Cardiac muscle cell (in vitro differentiated cells and primary cell): ENCODE results near the gene ASH1L. TPM values are rescaled to one million over a fixed set of nuclear protein-coding genes. Genes with fewer than 3 reads are reported as not detected.
"Not testable (repeated sequence)": the region's sequence is repeated elsewhere in the genome, so short reads cannot be mapped to it uniquely, and the experiment has no call there.

ENCODE experiments used
- DNase-seq, 2 donors: peaks; one replicate each; pipeline versions ENCODE4 v3.0.0 to v3.0.0-alpha.2; 2010 to 2017; ENCODE audit warnings: low read depth in 1 of 2, low spot score in 1 of 2
- H3K27ac ChIP-seq: fragments of 200-600 bp; sonication (generic); 2 replicates; pipeline ENCODE4 v1.5.1; 2016
- H3K27me3 ChIP-seq: fragments of 200-600 bp; sonication (generic); 2 replicates; pipeline ENCODE4 v1.6.0; 2016; ENCODE audit warnings: control low read depth
- H3K36me3 ChIP-seq: fragments of 200-600 bp; sonication (generic); 2 replicates; pipeline ENCODE4 v1.5.1; 2016; ENCODE audit warnings: control low read depth
- H3K4me1 ChIP-seq: fragments of 200-600 bp; sonication (generic); 2 replicates; pipeline ENCODE4 v1.8.1; 2017; ENCODE audit warnings: low read depth, mild to moderate bottlenecking, mixed run types
- H3K4me3 ChIP-seq: fragments of 200-600 bp; sonication (generic); 2 replicates; pipeline ENCODE4 v1.5.1; 2016; ENCODE audit warnings: mild to moderate bottlenecking
- H3K9me3 ChIP-seq: fragments of 200-600 bp; sonication (generic); 2 replicates; pipeline ENCODE4 v1.5.1; 2017; ENCODE audit warnings: low read depth, mild to moderate bottlenecking, control low read depth
- CTCF ChIP-seq: IDR thresholded peaks from 2 replicates; pipeline ENCODE4 v1.5.1; 2012; ENCODE audit warnings: low read depth, mild to moderate bottlenecking, low read length
- polyA plus RNA-seq: library from polyadenylated mRNA; unstranded; fragments of >200 nt; fragmentation: Nextera tagmentation; extraction: Ambion mirVana; gene quantifications from 2 replicates; pipeline ENCODE4 v1.2.1, GENCODE V29; 2016
- total RNA-seq: library from RNA; depleted of rRNA; stranded (reverse); fragments of >200 nt; gene quantifications from 2 replicates; pipeline ENCODE4 v1.2.3, GENCODE V29; 2016

Gene ASH1L
- total and polyA plus RNA-seq, 2 experiments from 2014 or later: 25.9 to 31.2 TPM

- TF ChIP-seq CTCF: no peak
Measured at GRCh38 chr1:155514582-155515187, 47.9 kb downstream of the ASH1L start.

GRCh38 chr1:155513300-155513916, 49.2 kb downstream of the ASH1L start:
- Histone ChIP-seq H3K27ac (no peak overlapping the region), H3K36me3 (no peaks in the 10 kb centered on the region), H3K9me3 (no peaks in the 10 kb centered on the region), H3K4me1 (peaks cover 3% of the 10 kb centered on the region), H3K4me3 (no peak overlapping the region), H3K27me3 (no peaks in the 10 kb centered on the region)
- peak in 1 of 2 donors; percentile 38 for DNase-seq
- peak; percentile 3 for TF ChIP-seq CTCF

More at GRCh38 chr1:155514582-155515187, 47.9 kb downstream of the ASH1L start:
- Histone ChIP-seq H3K27me3 (no peaks in the 10 kb centered on the region), H3K27ac (peak overlapping the region; percentile 48), H3K4me3 (no peak overlapping the region), H3K36me3 (peaks cover 1% of the 10 kb centered on the region), H3K9me3 (no peaks in the 10 kb centered on the region), H3K4me1 (peaks cover 3% of the 10 kb centered on the region)
- DNase-seq: peak; percentile 24 to 54

DNA sequence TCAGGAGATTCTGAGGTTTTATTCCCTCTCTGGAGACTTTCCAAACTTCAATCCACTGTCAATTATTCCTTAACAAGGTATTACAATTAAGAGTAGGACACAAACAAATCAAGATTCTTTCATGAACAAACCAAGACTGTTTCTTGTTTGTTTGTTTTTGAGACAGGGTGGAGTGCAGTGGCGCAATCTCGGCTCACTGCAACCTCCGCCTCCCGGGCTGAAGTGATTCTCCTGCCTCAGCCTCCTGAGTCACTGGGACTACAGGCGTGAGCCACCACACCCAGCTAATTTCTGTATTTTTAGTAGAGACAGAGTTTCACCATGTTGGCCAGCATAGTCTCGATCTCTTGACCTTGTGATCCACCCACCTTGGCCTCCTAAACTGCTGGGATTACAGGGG, 51.2 kb downstream of the ASH1L start:
- not testable (repeated sequence) for H3K9me3 ChIP-seq, H3K27me3 ChIP-seq, H3K4me3 ChIP-seq, DNase-seq, H3K4me1 ChIP-seq, H3K27ac ChIP-seq, H3K36me3 ChIP-seq

GRCh38 chr1:155509064-155509463, 53.5 kb downstream of the ASH1L start:
- Histone ChIP-seq H3K4me3 (no peak overlapping the region), H3K4me1 (no peaks in the 10 kb centered on the region), H3K9me3 (no peaks in the 10 kb centered on the region), H3K27me3 (no peaks in the 10 kb centered on the region), H3K27ac (no peak overlapping the region), H3K36me3 (no peaks in the 10 kb centered on the region)
- DNase-seq: no peak
- TF ChIP-seq CTCF: no peak

GRCh38 chr1:155507945-155508344, 54.7 kb downstream of the ASH1L start:
- no peaks in the 10 kb centered on the region for H3K36me3 ChIP-seq
- H3K4me1 ChIP-seq: no peaks in the 10 kb centered on the region
- DNase-seq: no peak
- no peak for TF ChIP-seq CTCF
- no peak overlapping the region for H3K4me3 ChIP-seq
- no peak overlapping the region for H3K27ac ChIP-seq
- H3K27me3 ChIP-seq: no peaks in the 10 kb centered on the region
- no peaks in the 10 kb centered on the region for H3K9me3 ChIP-seq

DNA sequence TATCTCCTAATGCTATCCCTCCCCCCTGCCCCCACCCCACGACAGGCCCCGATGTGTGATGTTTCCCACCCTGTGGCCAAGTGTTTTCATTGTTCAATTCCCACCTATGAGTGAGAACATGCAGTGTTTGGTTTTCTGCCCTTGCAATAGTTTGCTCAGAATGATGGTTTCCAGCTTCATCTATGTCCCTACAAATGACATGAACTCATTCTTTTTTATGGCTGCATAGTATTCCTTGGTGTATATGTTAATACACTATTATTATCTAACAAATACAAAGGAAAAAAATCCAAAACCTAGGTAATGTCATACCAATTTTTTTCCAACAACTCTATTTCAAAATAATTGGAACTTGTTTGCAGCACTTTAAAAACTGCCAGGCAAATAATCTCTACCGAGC, 56.6 kb downstream of the ASH1L start:
- DNase-seq, H3K36me3 ChIP-seq, H3K4me3 ChIP-seq, H3K27me3 ChIP-seq, H3K4me1 ChIP-seq, H3K9me3 ChIP-seq, H3K27ac ChIP-seq: not testable (repeated sequence)
